Mesenchymal stem cell (in vitro differentiated cells and primary cell): ENCODE measurements around the gene TOM1L1. TPM values are rescaled to one million over a fixed set of nuclear protein-coding genes. Genes with fewer than 3 reads are reported as not detected.
A peak's percentile ranks its signal among the peaks of the same experiment; 100 is the strongest.

Source experiments
- DNase-seq: peaks from one replicate; pipeline ENCODE4 v3.0.0-alpha.2; 2013
- H2AFZ ChIP-seq: one replicate; pipeline ENCODE4 v1.6.1; 2013; ENCODE audit warnings: low read depth, mild to moderate bottlenecking, control low read depth, inconsistent platforms, low read length, moderate library complexity
- H2AK5ac ChIP-seq: 2 replicates; pipeline ENCODE4 v1.6.1; 2013; ENCODE audit warnings: low read length, moderate library complexity, mild to moderate bottlenecking, inconsistent platforms; ENCODE audit not compliant: severe bottlenecking
- H2BK120ac ChIP-seq: one replicate; pipeline ENCODE4 v1.6.1; 2013; ENCODE audit warnings: low read depth, mild to moderate bottlenecking, inconsistent platforms, low read length, moderate library complexity
- H2BK12ac ChIP-seq, 2 experiments: one replicate each; pipeline ENCODE4 v1.6.1; 2013; ENCODE audit warnings: inconsistent platforms in 2 of 2, low read length in 2 of 2, mild to moderate bottlenecking in 2 of 2, moderate library complexity in 2 of 2, control low read depth in 1 of 2
- H2BK15ac ChIP-seq: one replicate; pipeline ENCODE4 v1.6.1; 2013; ENCODE audit warnings: mild to moderate bottlenecking, low read depth, inconsistent platforms; ENCODE audit not compliant: poor library complexity, severe bottlenecking
- H2BK5ac ChIP-seq: 2 replicates; pipeline ENCODE4 v1.6.1; 2013; ENCODE audit warnings: low read depth, mild to moderate bottlenecking, low read length, control low read depth, inconsistent platforms; ENCODE audit not compliant: poor library complexity, severe bottlenecking
- H3K14ac ChIP-seq, 2 experiments: one replicate each; pipeline ENCODE4 v1.6.1; 2013; ENCODE audit warnings: inconsistent platforms in 2 of 2, low read length in 2 of 2, control low read depth in 1 of 2, mild to moderate bottlenecking in 1 of 2, moderate library complexity in 1 of 2
- H3K18ac ChIP-seq, 2 experiments: one replicate each; pipeline ENCODE4 v1.6.1; 2013; ENCODE audit warnings: inconsistent platforms in 2 of 2, low read length in 2 of 2, control low read depth in 1 of 2, low read depth in 1 of 2, mild to moderate bottlenecking in 1 of 2
- H3K23ac ChIP-seq, 2 experiments: one replicate each; pipeline ENCODE4 v1.6.1; 2013; ENCODE audit warnings: inconsistent platforms in 2 of 2, low read length in 2 of 2, mild to moderate bottlenecking in 2 of 2, moderate library complexity in 2 of 2, control low read depth in 1 of 2
- H3K27ac ChIP-seq: 2 replicates; pipeline ENCODE4 v1.5.1; 2013; ENCODE audit warnings: mild to moderate bottlenecking, moderate library complexity, low read length, control low read depth, inconsistent platforms; ENCODE audit not compliant: poor library complexity, severe bottlenecking
- H3K27me3 ChIP-seq, 2 experiments: 2 replicates each; pipeline versions ENCODE4 v1.6.1 to v1.7.0; 2013; ENCODE audit warnings: low read length in 2 of 2, mild to moderate bottlenecking in 2 of 2, moderate library complexity in 2 of 2, control low read depth in 1 of 2, inconsistent platforms in 1 of 2; ENCODE audit not compliant: control insufficient read depth in 1 of 2, insufficient read depth in 1 of 2
- H3K36me3 ChIP-seq, 2 experiments: 2 replicates each; pipeline versions ENCODE4 v1.6.1 to v1.7.0; 2013; ENCODE audit warnings: low read length in 2 of 2, control low read depth in 1 of 2, inconsistent platforms in 1 of 2, low read depth in 1 of 2, mild to moderate bottlenecking in 1 of 2; ENCODE audit not compliant: insufficient read depth in 2 of 2, control insufficient read depth in 1 of 2
- H3K4ac ChIP-seq, 2 experiments: one replicate each; pipeline ENCODE4 v1.6.1; 2013; ENCODE audit warnings: inconsistent platforms in 2 of 2, low read length in 2 of 2, mild to moderate bottlenecking in 2 of 2, moderate library complexity in 2 of 2, control low read depth in 1 of 2, low read depth in 1 of 2
- H3K4me1 ChIP-seq: 2 replicates; pipeline ENCODE4 v1.6.1; 2013; ENCODE audit warnings: low read depth, low read length, control low read depth; ENCODE audit not compliant: control insufficient read depth, insufficient read depth
- H3K4me2 ChIP-seq: 2 replicates; pipeline ENCODE4 v1.6.1; 2013; ENCODE audit warnings: low read length, mild to moderate bottlenecking, inconsistent platforms; ENCODE audit not compliant: poor library complexity, severe bottlenecking
- H3K4me3 ChIP-seq, 2 experiments: 2 replicates each; pipeline versions ENCODE4 v1.5.1 to v1.7.0; 2013; ENCODE audit warnings: low read length in 2 of 2, mild to moderate bottlenecking in 2 of 2, control low read depth in 1 of 2, low read depth in 1 of 2; ENCODE audit not compliant: insufficient read depth in 1 of 2
- H3K79me1 ChIP-seq: replicated peaks from 2 replicates; pipeline ENCODE4 v1.6.1; 2013; ENCODE audit warnings: mild to moderate bottlenecking, control low read depth, low read length, inconsistent platforms; ENCODE audit not compliant: poor library complexity, severe bottlenecking
- H3K9ac ChIP-seq: 2 replicates; pipeline ENCODE4 v1.7.0; 2013; ENCODE audit warnings: mild to moderate bottlenecking, low read length, moderate library complexity
- H3K9me3 ChIP-seq: 2 replicates; pipeline ENCODE4 v1.7.0; 2013; ENCODE audit warnings: mild to moderate bottlenecking, low read length; ENCODE audit not compliant: control insufficient read depth
- H4K8ac ChIP-seq: one replicate; pipeline ENCODE4 v1.6.1; 2013; ENCODE audit warnings: inconsistent platforms, mild to moderate bottlenecking, low read length, moderate library complexity
- H4K91ac ChIP-seq: one replicate; pipeline ENCODE4 v1.6.1; 2013; ENCODE audit warnings: mild to moderate bottlenecking, low read length, inconsistent platforms
- WGBS: methylation state at CpG from one replicate; pipeline ENCODE4 v1.1.7; 2013; ENCODE audit warnings: mixed read lengths; 5-methylcytosine and 5-hydroxymethylcytosine counted together
- small RNA-seq: library from polyadenylated mRNA; stranded (forward); fragments of <200 nt; extraction: miRNeasy Mini kit (QIAGEN cat#:217004); gene quantifications from one replicate; pipeline ENCODE3, GENCODE V24; 2013; ENCODE audit warnings: low read depth

The TOM1L1 gene

DNA sequence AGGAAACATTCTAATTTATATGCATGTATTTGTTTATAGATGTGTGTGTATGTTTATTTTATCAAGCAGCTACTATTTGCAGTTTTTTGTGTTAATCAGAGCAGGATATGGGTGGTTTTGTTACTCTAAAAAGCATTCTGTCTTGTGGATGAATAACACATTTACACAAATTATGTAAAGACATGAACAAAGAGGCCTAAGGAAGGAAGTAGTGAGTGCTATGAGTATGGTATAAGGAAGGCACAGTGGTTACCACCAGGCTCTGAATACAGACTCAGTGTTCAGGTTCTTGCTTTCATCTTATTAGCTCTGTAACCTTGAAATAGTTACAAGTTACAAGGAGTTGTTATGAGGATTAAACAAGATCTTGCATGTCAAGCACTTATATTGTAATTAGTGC is 101.8 kb downstream of the TOM1L1 start:
- Histone ChIP-seq H3K36me3 (peaks cover 0 to 15% of the 10 kb centered on the region in 2 experiments), H3K79me1 (no peaks in the 10 kb centered on the region), H3K18ac (no peak overlapping the region), H3K14ac (no peak overlapping the region), H4K91ac (no peak overlapping the region), H2AFZ (no peak overlapping the region), H3K9me3 (no peaks in the 10 kb centered on the region), H3K23ac (no peak overlapping the region), H3K4me1 (no peaks in the 10 kb centered on the region), H2BK120ac (no peak overlapping the region), H3K4me2 (no peak overlapping the region), H2BK5ac (no peak overlapping the region), H2BK15ac (no peak overlapping the region), H3K4ac (no peak overlapping the region), H3K27me3 (no peaks in the 10 kb centered on the region), H4K8ac (no peak overlapping the region), H3K27ac (no peak overlapping the region), H3K9ac (no peak overlapping the region), H2AK5ac (no peak overlapping the region), H2BK12ac (no peak overlapping the region), H3K4me3 (no peak overlapping the region)
- no peak for DNase-seq

GRCh38 chr17:55004484-55004883 is 103.8 kb downstream of the TOM1L1 start:
- Histone ChIP-seq H3K4me3 (no peak overlapping the region), H2BK15ac (no peak overlapping the region), H4K91ac (no peak overlapping the region), H3K9ac (no peak overlapping the region), H3K18ac (no peak overlapping the region), H2AK5ac (no peak overlapping the region), H3K36me3 (peaks cover 0 to 20% of the 10 kb centered on the region in 2 experiments), H3K27me3 (no peaks in the 10 kb centered on the region), H3K79me1 (no peaks in the 10 kb centered on the region), H4K8ac (no peak overlapping the region), H3K14ac (no peak overlapping the region), H2BK5ac (no peak overlapping the region), H3K27ac (no peak overlapping the region), H3K4ac (no peak overlapping the region), H3K9me3 (no peaks in the 10 kb centered on the region), H2BK12ac (no peak overlapping the region), H2AFZ (no peak overlapping the region), H3K23ac (no peak overlapping the region), H3K4me2 (no peak overlapping the region), H2BK120ac (no peak overlapping the region), H3K4me1 (no peaks in the 10 kb centered on the region)
- DNase-seq: no peak
- 73% methylated on average over 3 of the region's 5 CpGs for WGBS

- H3K36me3 ChIP-seq: peaks cover 0 to 13% of the 10 kb centered on the region in 2 experiments
- no peak overlapping the region for H2AK5ac ChIP-seq
- H3K27me3 ChIP-seq: no peaks in the 10 kb centered on the region
- H2BK12ac ChIP-seq: no peak overlapping the region
- H3K4me3 ChIP-seq: no peak overlapping the region
- DNase-seq: peak; percentile 26
- H3K4me2 ChIP-seq: no peak overlapping the region
- WGBS: 100% methylated on average over 1 of the region's 1 CpG
- no peak overlapping the region for H3K4ac ChIP-seq
- H3K27ac ChIP-seq: no peak overlapping the region
- H3K9me3 ChIP-seq: no peaks in the 10 kb centered on the region
- H2BK5ac ChIP-seq: no peak overlapping the region
- H2BK120ac ChIP-seq: no peak overlapping the region
- H4K91ac ChIP-seq: no peak overlapping the region
- H4K8ac ChIP-seq: no peak overlapping the region
- H3K4me1 ChIP-seq: no peaks in the 10 kb centered on the region
- H2BK15ac ChIP-seq: no peak overlapping the region
- no peak overlapping the region for H2AFZ ChIP-seq
- H3K79me1 ChIP-seq: no peaks in the 10 kb centered on the region
- no peak overlapping the region for H3K18ac ChIP-seq
- no peak overlapping the region for H3K14ac ChIP-seq
- no peak overlapping the region for H3K23ac ChIP-seq
- no peak overlapping the region for H3K9ac ChIP-seq
Observed at GRCh38 chr17:55005520-55005919, 104.9 kb downstream of the TOM1L1 start.

Small RNA genes lying within 50 kb of the gene (small RNA-seq; reads per million reads assigned to genes)
- not detected for gene AC007485.1
